GM10266 (cell line): Measurements from ENCODE around the gene ANXA2R.
"Not testable (repeated sequence)": the region's sequence is repeated elsewhere in the genome, so short reads cannot be mapped to it uniquely, and the experiment has no call there.

Experiments used
- DNase-seq: peaks from one replicate; pipeline ENCODE4 v3.0.0; 2012; ENCODE audit errors: extremely low spot score
- TF ChIP-seq, protein P1 (sequence below): IDR thresholded peaks from 2 replicates; pipeline ENCODE4 v1.5.1; 2012; ENCODE audit warnings: mild to moderate bottlenecking, low read depth; ENCODE audit not compliant: control insufficient read depth, insufficient read depth; ENCODE audit errors: missing control alignments

The ANXA2R gene

DNA sequence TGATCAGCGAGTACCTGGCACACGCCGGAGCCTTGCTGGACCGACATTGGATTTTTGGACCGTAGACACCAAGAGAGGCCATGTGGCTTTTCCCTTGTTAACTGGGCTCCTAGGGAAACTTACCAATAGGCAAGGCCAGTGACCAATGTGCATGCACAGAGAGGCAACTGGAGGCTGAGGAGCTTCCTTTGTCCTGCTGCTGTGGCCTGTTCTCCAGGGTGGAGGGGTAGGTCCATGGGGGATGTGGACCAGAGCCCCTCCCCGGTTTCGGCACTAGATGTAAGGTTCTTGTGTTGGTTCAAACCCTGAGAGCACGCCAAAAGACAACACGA lies 34.8 kb upstream of the ANXA2R start:
- TF ChIP-seq, protein P1, sequence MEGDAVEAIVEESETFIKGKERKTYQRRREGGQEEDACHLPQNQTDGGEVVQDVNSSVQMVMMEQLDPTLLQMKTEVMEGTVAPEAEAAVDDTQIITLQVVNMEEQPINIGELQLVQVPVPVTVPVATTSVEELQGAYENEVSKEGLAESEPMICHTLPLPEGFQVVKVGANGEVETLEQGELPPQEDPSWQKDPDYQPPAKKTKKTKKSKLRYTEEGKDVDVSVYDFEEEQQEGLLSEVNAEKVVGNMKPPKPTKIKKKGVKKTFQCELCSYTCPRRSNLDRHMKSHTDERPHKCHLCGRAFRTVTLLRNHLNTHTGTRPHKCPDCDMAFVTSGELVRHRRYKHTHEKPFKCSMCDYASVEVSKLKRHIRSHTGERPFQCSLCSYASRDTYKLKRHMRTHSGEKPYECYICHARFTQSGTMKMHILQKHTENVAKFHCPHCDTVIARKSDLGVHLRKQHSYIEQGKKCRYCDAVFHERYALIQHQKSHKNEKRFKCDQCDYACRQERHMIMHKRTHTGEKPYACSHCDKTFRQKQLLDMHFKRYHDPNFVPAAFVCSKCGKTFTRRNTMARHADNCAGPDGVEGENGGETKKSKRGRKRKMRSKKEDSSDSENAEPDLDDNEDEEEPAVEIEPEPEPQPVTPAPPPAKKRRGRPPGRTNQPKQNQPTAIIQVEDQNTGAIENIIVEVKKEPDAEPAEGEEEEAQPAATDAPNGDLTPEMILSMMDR = no peak

DNA sequence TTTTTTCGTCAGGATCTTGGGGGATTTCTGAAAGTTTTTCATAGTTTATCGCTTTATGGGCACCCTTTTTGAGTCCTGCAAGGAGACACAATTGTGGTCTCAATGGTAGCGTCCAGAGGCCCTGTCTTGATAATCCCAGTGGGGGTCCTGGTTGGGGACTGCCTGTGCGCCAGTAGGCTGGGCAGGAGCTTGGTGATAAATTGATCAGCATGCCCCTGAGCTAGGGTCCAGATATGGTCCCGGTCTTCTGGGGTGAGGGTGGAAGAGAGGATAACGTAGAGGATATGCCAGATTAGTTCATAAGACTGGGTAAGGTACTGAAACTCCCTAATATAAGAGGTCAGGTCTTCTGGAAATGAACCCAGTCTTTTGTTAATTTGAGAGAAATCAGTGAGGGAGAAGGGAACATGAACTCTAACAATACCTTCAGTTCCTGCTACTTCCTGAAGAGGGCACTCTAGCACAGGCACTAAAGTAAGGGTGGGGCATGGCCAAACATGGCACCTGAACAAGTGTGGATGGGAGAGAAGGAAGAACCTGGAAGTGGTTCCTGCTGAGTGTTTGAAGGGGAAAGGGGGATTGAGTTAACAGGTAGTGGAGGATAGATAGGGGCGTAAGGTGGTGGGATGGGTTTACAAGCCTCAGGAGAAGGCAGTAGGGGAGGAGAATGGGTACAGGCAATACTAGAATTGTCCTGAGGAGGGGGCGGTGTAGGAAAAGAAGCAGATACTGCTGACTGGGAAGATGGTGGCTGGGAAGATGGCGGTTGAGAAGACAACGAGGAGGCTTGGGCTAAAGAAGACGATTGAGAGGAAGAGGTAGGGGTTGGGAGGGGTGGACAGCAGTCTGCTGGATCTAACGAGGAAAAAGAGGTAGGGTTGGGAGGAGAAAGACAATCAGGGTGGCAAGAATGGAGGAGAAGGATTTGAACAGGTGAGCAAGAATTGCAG lies 33.8 kb upstream of the ANXA2R start:
- TF ChIP-seq, protein P1 = peak; percentile 60
- peak; percentile 67 for DNase-seq

More for the DNA sequence above, 34.8 kb upstream of the ANXA2R start:
- no peak for DNase-seq

DNA sequence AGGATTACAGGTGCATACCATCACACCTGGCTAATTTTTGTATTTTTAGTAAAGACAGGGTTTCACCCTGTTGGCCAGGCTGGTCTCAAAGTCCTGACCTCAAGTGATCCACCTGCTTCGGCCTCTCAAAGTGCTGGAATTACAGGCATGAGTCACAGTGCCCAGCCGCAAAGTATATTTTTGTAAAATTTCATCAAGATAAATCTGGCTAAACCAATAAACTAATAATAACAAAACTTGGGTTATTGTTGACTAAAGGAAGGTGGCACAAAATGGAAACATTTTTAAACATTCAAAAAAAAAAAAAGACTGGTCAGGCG lies 29.2 kb upstream of the ANXA2R start:
- DNase-seq = not testable (repeated sequence)

DNA sequence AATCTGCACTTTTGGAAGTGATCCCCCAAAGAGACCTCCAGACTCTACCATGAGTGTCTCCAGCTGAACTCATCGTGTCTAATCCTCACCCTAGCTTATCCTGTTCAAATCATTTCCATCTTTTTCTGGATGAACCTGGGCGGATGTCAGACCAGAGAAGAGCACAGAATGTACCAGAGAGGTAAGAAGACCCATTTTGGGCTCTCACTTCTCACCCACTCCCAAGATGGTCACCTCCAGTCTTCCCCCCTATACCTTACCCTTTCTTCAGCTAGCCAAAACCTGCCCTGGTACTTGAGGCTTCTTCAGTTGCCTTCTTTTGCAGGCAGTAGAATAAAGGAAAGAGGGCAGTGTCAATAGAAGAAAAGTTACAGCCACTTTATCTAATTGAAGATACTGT lies 27.9 kb upstream of the ANXA2R start:
- no peak for DNase-seq
- TF ChIP-seq, protein P1 = no peak

DNA sequence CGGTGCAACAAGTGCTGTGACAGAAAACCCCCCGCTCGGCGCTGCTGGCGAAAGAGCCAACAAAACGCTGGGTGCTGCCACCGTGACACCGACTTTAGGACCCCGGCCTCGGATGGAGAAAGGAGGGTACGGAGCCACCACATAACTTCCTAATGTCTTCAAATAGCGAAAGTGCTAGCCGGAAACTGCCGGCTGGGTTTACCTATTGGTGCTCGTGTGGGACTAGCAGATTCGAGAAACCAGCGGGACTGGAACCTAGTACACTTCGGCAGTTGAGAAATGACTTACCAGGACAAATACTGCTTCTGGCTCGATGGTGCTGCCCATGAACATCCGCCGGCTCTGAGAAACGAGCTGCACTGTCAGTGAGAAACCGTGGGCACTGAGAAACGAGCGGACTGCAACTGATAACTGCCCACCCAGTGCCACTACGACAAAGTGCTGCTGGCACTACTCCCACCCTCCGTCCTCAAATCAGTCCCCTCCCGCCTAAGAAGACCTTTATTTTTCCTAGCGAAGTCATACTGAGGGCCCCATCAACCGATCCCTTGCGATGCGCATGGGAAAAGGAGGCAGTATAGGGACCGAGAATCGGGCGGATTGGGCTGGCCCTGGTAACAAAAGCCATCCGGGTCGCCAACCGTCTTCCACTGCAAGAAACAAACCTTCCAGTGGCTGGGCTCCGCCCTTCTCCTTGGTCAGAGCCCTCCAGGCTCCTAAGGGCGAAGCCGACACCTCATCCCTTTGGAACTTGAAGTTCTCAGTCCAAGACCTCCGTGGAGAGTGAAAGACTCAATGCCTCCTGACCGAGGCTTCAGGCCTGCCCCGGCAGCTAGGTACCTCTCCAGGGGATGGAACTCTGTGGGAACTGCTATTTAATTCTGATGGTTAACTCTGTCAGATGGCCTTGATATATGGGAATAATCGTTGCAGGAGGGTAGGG lies 27.0 kb upstream of the ANXA2R start:
- TF ChIP-seq, protein P1 = no peak
- DNase-seq = peak; percentile 78

DNA sequence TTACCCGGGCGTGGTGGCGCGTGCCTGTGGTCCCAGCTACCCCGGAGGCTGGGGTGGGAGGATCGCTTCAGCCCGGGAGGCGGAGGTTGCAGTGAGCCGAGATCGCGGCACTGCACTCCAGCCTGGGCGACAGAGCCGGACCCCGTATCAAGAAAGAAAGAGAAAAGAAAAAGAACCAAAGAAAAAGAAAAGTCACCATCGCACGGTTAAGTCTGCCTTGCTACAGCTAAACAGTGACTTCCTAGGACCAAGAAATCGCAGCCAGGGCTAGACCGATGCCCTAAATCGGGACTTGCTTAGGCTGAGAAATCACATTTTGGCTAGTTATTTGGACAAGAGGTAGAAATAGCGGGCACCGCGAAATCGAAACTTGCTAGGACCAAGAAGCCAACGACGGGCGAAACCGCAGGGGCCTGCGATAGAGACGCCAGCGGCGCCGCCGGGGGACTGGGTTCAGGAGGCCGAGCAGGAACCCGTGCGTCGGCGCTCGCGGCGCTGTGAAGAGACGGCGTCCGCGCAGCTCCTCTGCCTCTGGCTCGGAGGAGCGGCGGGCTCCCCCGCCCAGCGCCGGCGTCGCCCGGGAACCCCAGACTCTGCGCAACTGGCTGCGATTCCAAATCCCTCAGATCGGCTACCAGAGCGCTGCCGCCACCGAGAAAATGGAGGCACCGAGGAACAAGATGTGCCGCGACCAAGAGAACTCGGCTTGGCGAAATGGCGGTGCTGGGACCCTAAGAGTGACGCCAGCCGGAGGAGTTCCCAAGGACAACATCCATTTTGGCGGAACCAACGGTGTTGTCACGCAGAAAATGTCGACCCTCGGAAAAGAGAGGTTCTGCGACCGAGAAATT lies 26.1 kb upstream of the ANXA2R start:
- DNase-seq = peak; percentile 38
- TF ChIP-seq, protein P1 = no peak

DNA sequence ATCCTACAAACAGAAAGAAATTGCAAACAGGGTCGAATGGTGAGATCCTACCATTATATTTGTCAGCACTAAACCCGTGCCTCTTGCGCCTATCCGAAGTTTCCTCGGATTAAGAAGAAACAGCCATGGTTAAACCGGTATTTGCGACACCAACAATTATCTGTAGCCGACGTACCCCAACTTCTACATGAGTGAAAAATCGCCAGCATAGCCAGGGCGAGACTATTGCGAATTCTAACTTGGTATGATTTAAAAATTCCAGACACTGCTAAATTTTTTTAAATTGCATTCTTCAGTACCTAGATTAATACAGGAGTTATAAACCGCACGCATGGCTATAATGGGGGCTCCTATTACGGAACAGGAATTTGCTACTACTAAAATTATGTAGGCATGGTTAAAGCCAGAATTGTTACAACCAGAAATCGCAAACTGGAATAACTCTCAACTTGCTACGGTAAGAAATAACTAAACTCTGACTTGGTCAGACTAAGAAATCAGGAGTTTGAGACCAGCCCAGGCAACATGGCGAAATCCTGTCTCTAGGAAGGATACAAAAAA lies 25.3 kb upstream of the ANXA2R start:
- no peak for DNase-seq
- TF ChIP-seq, protein P1 = no peak
